ENCODE results near the gene SEC14L5.
"Not testable (repeated sequence)": the region's sequence is repeated elsewhere in the genome, so short reads cannot be mapped to it uniquely, and the experiment has no call there.

SEC14L5 gene

GRCh38 chr16:4929619-4930018 lies 28.5 kb upstream of the SEC14L5 start:
- in situ Hi-C loops (cut with MboI; ENCODE audit: low sequenced_read_pairs) = not testable (repeated sequence)

- in situ Hi-C loops (cut with MboI; ENCODE audit: low sequenced_read_pairs) = no loop called here
Observed at GRCh38 chr16:4931381-4931780, 26.7 kb upstream of the SEC14L5 start.

- in situ Hi-C loops (cut with MboI; ENCODE audit: low sequenced_read_pairs) = no loop called here
Observed at GRCh38 chr16:4933433-4933832, 24.7 kb upstream of the SEC14L5 start.

- in situ Hi-C loops (cut with MboI; ENCODE audit: low sequenced_read_pairs) = no loop called here
Observed at GRCh38 chr16:4933871-4934395, 24.2 kb upstream of the SEC14L5 start.

- in situ Hi-C loops (cut with MboI; ENCODE audit: low sequenced_read_pairs) = no loop called here
Observed at GRCh38 chr16:4934591-4934990, 23.5 kb upstream of the SEC14L5 start.

GRCh38 chr16:4935241-4935855 lies 22.8 kb upstream of the SEC14L5 start:
- in situ Hi-C loops (cut with MboI; ENCODE audit: low sequenced_read_pairs) = no loop called here

- in situ Hi-C loops (cut with MboI; ENCODE audit: low sequenced_read_pairs) = no loop called here
Observed at GRCh38 chr16:4936181-4936990, 21.7 kb upstream of the SEC14L5 start.

GRCh38 chr16:4936991-4937781 lies 20.9 kb upstream of the SEC14L5 start, which contains the start of gene PPL:
Gene PPL, minus strand, starts transcription at chr16:4937148. Its CDS starts 103 bp downstream, at chr16:4937045.
- in situ Hi-C loops (cut with MboI; ENCODE audit: low sequenced_read_pairs) = no loop called here

- in situ Hi-C loops (cut with MboI; ENCODE audit: low sequenced_read_pairs) = no loop called here
Observed at GRCh38 chr16:4937782-4938682, 20.1 kb upstream of the SEC14L5 start.

GRCh38 chr16:4938683-4939030 lies 19.5 kb upstream of the SEC14L5 start:
- in situ Hi-C loops (cut with MboI; ENCODE audit: low sequenced_read_pairs) = no loop called here

- in situ Hi-C loops (cut with MboI; ENCODE audit: low sequenced_read_pairs) = no loop called here
Observed at GRCh38 chr16:4940719-4941118, 17.4 kb upstream of the SEC14L5 start.

- in situ Hi-C loops (cut with MboI; ENCODE audit: low sequenced_read_pairs) = no loop called here
Observed at GRCh38 chr16:4942481-4942880, 15.6 kb upstream of the SEC14L5 start.

- in situ Hi-C loops (cut with MboI; ENCODE audit: low sequenced_read_pairs) = no loop called here
Observed at GRCh38 chr16:4944333-4945281, 13.5 kb upstream of the SEC14L5 start.

- in situ Hi-C loops (cut with MboI; ENCODE audit: low sequenced_read_pairs) = no loop called here
Observed at GRCh38 chr16:4945560-4946502, 12.3 kb upstream of the SEC14L5 start.

GRCh38 chr16:4946917-4947316 lies 11.2 kb upstream of the SEC14L5 start:
- in situ Hi-C loops (cut with MboI; ENCODE audit: low sequenced_read_pairs) = no loop called here

GRCh38 chr16:4947722-4948503 lies 10.2 kb upstream of the SEC14L5 start:
- in situ Hi-C loops (cut with MboI; ENCODE audit: low sequenced_read_pairs) = no loop called here
